HG03175 (cell line): ENCODE measurements around the gene SNCG.
A peak's percentile ranks its signal among the peaks of the same experiment; 100 is the strongest.

Source experiments
- ATAC-seq: cut with Tn5 transposase; IDR thresholded peaks from one replicate; pipeline ENCODE4 v1.9.1; 2021; ENCODE audit warnings: mild to moderate bottlenecking, moderate library complexity; ENCODE audit not compliant: unreplicated experiment

SNCG gene

DNA sequence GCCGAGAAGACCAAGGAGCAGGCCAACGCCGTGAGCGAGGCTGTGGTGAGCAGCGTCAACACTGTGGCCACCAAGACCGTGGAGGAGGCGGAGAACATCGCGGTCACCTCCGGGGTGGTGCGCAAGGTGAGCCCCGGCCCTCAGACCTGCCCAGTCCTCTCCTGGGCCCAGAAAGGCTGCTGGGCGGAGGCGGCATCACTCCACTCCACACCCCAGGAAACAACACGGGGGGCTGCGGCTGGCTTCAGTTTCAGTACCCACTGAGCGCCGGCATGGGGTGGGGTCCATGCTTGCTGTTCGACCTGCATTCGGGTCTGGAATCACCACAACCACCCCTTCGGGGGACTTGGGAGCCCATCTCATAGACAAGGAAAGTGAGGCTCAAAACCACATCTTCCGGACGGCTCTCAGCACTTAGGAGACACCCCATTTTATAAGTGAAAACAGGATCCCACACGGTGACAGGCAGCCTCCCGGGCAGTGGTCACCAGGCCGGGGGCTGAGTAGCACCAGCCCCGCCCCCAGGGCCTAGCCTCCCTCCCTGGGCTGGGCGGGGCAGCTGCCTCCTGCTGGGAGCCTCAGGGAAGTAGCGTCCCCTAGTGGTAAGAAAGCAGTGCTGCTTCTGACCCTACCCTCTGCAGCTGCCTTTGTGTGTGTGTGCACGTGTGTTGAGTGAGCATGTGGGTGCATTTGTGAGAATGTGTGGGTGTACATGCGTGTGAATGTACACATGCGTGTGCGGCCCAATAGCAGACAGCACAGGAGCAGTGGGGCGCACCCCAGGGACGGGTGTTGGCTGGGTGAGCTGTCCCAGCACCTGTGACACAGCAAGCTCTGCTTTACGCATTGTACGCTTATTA lies 1.8 kb downstream of the SNCG start:
- peak; percentile 69 for ATAC-seq

DNA sequence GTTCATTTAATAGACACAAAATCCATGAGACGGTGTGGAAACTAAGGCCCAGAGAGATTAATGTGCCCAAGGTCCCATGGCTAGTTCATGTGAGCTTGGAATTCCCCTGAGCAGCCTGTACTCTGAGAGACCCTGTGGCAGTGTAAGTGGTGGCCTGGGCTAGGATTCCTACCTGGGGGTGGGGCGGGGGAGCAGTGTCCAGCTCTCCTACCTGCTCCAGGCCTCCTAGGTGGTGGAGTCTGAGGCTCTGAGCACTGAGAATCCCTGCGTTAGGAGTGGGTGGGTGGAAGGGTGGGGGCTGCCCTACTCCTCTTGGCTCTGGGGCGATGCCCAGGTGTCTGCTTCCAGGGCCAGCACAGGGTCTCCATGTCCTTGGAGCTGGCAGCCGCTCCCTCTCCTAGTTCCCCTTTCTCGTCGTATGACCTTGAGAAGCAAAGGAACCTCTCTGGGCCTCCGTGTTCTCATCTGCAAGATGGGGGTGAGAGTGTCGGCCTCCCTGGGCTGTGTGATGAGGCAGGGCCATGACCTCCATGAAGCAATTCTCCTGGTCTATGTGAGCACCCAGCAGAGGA lies 2.5 kb downstream of the SNCG start:
- ATAC-seq: no peak

DNA sequence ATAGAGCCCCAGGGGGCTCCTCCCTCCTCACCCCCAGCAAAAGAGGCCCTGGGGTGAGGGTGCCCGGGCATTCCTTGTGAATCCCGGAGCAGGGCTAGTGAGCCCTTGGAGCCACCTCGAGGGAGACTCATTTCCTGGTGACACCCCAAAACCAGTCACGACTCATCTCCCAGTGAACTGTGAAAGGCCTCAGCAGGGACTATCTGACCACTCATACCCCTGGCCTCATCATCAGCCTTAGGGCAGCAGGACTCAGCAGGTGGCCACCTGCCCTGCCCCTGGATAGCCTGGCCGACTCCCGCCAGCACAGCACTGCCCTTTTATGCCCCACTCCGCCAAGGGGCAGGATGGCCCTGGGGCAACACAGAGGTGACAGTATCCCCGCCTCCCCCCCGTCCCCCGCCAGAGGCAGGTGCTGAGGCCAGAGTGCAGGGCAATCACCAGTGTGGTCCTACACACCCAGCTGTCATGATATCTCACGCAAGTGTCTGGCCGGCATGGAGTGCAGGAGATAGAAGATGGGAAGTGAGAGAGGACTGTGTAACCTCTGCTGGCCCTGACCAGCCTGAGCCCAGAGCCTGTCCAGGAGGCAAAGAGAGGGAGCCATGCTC lies 3.2 kb downstream of the SNCG start:
- no peak for ATAC-seq

DNA sequence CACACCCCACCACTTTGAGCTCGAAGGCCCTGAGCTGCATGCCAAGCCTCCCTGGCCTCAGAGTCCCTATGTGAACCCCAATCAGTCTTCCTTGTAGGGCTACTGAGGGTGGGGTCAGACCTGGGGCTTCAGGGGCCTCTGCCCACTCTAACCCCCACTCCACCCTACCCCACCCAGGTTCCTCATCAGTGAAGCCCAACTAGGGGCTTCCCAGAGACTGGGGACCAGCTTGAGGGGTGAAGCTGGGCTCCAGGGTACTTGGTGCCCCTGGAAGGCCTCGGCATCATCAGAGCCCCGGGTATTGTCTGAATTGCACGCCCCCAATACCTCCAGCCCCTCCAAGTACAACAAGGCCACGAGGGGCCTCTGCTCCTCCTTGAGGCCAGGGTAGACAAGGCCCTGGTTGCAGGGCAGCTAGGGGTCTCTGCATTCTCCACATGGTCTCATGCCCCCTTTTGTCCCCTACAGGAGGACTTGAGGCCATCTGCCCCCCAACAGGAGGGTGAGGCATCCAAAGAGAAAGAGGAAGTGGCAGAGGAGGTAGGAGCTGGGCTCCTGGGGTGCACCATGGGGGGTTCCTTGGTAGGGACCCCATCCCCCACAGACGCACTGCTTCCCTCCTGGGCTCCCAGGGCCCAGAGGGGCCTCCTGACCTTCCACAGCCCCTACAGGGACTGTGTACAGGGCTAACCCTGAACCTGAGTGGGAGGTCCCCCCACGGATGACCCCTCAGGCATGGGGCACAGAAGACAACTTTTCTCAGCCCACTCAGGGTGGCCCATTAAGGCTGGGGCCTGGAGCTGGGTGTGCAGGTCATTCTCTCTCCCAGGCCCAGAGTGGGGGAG lies 4.0 kb downstream of the SNCG start:
- ATAC-seq: no peak

DNA sequence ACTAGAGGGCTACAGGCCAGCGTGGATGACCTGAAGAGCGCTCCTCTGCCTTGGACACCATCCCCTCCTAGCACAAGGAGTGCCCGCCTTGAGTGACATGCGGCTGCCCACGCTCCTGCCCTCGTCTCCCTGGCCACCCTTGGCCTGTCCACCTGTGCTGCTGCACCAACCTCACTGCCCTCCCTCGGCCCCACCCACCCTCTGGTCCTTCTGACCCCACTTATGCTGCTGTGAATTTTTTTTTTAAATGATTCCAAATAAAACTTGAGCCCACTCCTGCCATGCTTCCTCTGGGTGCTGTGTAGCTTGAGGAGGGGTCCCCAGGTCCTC lies 4.5 kb downstream of the SNCG start:
- no peak for ATAC-seq

DNA sequence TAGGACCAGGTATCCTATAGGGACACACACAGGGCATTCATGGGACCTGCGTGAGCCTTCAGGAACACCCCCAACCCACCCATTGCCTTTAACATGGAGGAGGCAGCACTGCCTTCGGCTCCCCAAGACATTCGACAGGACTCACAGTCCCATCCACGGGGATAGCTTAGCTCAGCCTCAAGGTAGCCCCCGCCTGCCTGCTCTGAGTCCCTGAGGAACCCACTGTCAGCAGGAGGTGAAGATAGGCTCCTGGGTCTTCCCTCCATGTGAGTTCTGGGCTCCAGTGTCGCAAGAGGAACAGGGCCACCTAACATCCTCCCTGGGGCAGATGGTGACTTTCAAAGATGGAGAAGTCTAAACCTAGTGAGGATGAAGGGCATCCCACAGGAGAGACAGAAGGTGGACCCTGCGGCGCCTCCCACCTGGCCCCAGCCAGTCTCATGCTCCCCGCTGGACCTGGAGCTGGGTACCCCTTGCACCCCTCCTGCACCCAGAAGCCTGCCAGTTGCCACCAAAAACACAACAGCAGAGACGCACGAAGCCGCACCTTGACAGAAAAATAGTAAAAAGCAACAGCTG lies 5.0 kb downstream of the SNCG start:
- ATAC-seq: no peak

DNA sequence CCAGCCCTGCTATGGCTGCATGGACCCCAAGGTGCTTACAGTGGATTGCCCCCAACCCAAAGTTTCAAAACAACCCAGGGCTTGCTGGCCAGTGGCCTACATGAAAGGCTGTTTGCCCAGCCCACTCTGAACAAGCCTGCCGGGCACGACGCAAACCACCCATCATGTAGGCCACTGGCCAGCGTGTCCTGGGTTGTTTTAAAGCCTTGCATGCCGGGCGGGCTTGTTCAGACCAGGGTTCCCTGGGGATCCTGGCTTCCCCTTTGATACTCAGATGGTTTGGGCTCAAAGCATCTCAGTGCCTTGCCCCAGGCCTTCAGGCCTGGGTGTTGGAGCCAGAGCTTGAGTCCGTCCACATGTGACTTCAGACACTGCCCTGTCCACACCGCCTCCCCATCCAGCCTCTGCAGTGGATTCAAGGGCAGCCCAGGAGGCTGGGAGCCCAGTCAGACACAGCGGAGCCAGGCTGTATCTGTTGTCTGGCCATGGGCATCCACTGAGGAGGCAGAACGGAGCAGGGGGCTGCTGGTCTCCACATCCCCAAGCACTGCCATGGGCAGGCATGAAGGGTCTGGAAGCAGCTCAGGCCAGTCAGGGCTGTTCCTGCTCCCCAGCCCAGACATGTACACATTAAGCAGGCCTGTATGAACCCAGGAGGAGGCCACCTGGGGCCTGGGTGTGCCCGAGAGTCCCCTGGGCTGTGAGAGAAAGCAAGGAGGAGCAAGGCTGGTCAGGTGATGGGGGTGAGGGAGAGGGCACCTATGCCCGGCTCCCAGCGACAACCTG lies 5.9 kb downstream of the SNCG start:
- no peak for ATAC-seq

DNA sequence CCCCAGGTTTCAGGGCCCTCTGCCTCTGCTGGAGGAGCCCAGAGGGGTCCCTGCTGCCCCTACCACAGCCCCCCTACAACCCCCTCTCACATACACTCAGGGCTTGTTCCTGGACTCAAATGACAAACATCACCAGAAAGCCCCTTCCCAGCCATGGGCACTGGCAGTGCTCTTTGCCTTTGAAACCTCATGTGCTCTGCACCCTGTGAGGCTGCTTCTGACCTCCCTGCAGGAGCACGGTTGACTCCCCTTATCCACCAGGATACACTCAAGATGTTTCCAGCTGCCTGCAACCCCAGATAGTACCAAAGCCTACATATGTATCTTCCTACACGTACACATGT lies 6.4 kb downstream of the SNCG start:
- no peak for ATAC-seq

DNA sequence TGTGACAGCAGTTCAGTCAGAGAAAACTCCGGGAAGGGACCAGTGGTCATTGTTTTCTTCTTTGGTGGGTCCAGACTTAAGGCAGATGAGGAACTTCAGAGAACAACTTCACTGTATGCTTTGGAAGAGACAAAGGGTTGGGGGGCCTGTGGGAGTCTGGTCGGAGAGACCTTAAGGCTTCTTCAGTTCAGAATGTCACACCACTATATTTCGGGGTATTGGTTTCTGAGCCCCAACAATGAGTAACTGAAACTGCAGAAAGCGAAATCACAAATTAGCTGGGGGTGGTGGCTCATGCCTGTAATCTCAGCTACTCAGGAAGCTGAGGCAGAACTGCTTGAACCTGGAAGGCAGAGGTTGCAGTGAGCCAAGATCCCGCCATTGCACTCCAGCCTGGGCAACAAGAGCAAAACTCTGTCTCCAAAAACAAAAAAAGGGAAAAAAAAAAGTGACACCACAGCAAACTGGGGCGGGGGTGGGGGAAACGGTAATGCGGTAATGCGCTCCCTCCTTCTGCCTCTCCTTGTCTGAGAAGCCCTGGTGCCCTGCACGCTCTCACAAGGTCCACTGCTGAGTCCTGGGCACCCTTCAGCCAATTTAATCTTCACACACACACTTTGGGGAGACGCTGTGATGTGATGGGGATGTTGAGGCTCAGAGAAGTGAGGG lies 7.7 kb downstream of the SNCG start:
- ATAC-seq: no peak

DNA sequence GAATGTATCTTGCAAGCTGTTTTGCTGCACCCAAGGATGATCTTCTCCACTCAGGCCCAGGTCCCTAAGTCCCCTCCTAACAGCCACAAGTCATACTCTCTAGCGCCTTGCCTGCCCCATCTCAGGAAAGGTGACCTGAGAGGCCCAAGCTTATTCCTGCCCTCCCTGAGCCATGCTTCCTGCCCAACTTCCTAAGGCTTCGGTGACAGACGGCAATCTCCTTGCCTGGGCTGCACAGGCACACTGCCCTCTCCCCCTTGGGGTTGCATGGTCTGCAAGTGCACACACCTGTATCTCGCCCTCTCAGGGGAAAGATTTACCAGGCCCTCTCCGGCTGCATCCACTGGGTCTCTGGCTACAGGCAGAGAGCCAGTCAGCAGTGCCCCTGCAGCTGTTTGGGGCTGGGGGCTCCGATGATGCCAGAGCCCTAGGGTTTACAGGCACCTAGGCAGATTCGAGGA lies 9.1 kb downstream of the SNCG start:
- no peak for ATAC-seq

DNA sequence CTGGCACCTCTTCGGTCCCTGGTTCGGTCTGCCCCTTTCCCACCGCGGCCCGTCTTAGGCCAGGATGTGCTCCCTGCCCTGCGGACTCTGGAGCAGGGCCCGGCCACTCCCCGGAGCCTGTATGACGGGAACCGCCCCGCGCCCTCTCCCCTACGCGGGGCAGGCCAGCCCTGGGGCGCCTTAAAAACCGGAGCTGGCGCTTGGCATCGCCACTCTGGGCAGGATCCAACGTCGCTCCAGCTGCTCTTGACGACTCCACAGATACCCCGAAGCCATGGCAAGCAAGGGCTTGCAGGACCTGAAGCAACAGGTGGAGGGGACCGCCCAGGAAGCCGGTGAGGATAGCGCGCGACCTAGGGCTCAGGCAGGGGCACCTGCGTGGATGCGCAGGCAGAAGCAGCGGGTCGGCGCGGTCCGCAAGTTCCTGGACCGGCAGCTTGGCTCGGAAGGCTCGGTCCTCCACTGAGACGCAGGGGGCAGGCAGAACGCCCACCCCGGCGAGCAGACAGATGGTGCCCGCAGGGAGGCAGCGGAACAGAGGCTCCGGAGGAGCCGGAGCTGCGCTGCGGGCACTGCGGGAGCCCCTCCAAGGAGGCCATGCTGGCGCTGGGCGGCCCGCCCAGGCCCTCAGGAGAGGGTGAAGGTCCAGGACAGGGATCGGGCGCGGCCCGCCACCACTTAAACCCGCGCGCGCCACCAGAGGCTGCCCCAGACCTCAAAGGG lies 10.0 kb downstream of the SNCG start, which contains the start of gene ADIRF:
TSS of gene ADIRF (plus strand) at position 212 of the 723 bp plus-strand sequence. CDS start at position 275, 63 bp downstream.
- no peak for ATAC-seq

DNA sequence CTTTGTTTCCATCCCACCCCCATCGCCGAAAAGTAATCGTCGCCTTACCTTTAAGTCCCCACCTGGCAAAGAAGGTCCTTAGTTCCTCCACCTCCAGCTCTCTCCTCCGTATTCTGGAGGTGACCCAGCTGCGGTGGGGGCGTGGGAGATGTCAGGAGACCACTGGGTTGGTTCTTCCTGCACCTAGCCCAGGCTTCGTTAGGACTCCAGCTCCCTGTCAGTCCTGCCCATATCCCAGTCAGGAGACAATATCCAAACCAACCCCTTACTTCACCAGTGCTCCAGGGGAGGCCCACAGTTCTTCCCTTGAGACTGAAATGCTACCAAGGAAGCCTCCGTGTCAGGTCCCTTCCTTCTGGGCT lies 10.6 kb downstream of the SNCG start:
- ATAC-seq: no peak

DNA sequence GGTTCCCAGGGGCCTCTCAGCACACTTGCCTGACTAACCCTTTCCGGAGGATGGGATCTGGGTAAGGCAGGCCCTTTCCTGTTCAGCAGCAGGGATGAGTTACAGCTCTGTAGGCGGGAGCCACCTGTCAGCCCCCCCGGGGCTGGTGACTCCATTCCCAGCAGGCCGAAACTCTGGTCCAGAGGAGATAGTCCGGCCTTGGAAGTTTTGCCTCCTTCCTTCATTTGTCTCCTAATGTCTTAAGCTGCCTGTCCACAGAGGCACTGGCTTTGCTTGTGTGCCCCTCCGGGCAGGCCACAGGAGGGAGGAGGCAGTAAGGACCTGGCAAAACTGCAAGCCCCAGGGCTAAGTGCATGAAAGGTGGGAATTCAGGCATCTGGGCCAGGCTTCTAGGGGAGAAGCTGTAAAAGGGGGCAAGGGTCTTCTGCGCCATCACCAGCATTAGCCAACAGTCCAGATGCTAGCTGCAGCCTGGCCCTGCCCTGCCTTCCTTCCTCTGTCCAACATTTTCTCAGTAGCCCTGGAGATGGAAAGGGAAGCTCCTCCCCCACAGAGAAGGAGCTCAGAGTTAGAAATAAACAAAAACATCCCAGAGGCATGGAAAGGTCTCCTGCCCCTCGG lies 11.1 kb downstream of the SNCG start:
- no peak for ATAC-seq

DNA sequence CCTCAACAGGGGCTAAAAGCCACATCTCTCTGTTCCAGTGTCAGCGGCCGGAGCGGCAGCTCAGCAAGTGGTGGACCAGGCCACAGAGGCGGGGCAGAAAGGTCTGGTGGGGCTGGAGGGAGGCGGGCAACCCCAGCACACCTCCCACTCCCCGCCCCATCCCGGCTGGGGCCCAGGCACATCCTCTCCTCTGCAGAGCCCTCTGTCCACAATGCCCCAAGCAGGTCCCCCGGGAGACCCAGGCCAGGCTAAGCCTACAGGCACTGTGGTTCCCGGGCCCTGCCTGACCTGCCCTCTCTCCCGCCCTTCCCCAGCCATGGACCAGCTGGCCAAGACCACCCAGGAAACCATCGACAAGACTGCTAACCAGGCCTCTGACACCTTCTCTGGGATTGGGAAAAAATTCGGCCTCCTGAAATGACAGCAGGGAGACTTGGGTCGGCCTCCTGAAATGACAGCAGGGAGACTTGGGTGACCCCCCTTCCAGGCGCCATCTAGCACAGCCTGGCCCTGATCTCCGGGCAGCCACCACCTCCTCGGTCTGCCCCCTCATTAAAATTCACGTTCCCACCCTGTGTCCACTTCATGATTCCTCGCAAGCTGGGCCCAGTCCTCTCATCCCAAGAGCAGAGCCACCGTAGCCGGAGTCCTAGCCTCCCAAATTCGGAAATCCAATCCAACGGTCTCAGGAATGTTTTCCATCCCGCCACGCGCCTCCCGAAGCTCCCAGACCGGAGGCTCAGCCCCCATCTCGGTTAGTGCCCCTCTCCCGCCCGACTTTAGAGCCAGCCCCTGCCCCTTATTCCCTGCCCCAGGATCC lies 12.0 kb downstream of the SNCG start:
- ATAC-seq: no peak

DNA sequence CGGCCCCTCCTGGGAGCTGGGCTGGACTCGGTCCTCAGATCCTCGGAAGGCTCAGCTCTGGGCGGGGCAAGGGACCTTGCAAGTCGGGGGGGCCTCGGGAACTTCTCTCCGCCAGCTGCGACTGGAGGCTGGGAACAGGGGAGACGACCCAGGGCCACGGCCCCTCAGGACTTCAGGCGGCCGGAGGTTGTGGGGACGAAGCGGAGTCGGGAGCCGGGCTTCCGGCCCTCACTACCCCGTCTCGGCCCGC lies 12.5 kb downstream of the SNCG start:
- no peak for ATAC-seq

DNA sequence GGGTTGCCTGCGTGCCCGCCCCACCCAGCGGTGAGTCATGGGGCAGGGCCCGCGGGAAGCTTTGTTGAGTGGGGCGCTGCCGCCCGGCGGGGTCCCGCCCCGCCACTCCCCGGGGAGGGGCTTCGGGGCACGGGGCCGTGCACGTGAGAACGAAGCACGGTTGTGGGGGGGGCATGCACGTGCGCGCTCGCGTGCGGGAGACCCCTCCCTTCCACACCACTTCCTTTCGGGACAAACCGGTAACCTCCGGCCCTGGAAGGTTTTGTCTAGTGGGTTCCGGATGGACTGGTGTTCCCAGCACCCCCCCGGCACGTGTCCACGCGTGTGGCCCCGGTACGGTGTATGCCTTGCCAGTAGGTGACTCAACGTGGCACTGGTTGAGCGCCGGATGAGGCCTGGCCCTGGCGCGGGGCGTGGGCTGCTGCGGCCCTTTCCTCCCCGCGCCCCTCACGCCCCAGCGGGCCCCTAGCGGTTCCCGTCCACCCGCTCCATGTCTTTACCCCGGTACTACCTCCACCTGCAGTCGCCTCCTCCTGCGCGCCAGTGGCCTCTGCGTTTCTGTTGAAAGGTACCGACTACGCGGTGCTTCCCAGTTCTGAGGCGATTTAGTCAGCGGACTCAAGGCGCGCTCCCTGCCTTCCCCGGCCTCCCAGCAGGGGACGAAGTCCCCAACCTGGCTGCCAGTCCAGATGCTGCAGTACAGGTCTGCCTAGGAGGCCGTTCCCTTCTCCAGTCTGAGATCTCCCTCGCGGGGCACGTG lies 13.0 kb downstream of the SNCG start:
- ATAC-seq: peak; percentile 76

DNA sequence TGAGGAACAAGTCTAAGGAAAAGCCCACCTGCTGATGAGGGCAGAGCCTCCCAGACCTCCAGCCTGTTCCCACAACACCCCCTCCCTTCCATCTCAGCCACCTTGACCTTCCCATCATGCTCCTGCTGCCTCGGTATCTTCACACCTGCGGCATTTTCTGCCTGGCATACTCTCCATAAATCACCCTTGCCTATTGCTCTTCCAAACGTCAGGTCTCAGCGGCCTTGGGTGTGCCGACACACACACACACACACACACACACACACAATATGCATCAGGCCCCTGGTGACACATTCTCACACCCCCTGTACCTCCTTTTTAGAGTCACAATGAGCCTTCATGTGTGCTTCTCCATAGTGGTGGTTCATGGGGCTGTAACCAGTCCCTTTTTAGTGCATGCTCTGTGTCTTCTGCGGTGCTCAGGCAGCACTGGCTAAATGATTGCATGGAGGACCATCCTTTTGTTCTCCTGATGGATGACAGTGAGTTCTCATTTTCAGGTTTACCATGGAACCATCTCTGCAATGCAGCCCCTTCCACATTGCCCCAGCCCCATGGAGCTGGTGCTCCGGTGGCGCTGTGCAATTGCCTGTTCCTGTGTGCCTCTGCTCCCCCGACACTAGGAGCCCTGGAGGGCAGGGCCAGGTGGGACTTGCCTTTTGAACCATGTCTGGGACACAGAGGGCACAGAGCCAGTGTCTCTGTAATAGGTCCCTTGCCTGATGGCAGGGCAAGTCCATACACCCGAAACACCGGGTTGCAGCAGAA lies 14.4 kb downstream of the SNCG start:
- ATAC-seq: no peak
